ENCODE data around the gene MYO9B.
"Not testable (repeated sequence)": the region's sequence is repeated elsewhere in the genome, so short reads cannot be mapped to it uniquely, and the experiment has no call there.

Gene MYO9B

DNA sequence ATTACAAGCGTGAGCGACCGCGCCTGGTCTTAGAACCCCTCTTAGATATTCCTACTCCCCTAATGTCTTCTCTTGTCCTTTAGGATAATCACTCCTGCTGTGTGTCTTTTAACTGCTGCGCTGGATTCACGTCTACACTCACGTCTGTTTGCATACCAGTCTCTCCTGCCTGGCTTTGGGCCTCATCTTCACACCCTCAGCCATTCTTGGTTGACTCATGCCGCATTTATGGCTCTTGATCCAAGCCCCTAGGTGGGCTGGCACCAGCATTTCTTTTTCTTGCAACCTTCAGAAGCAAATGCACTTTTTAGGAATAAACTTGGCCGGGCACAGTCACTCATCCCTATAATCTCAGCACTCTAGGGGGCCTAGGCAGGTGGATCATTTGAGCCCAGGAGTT is 22.7 kb downstream of the MYO9B start:
- CTCF ChIA-PET, result interaction anchor here (0.7 kb wide), 1 partner anchor 197 kb away, joined by 3 read pairs; no protein-coding TSS in a partner anchor

DNA sequence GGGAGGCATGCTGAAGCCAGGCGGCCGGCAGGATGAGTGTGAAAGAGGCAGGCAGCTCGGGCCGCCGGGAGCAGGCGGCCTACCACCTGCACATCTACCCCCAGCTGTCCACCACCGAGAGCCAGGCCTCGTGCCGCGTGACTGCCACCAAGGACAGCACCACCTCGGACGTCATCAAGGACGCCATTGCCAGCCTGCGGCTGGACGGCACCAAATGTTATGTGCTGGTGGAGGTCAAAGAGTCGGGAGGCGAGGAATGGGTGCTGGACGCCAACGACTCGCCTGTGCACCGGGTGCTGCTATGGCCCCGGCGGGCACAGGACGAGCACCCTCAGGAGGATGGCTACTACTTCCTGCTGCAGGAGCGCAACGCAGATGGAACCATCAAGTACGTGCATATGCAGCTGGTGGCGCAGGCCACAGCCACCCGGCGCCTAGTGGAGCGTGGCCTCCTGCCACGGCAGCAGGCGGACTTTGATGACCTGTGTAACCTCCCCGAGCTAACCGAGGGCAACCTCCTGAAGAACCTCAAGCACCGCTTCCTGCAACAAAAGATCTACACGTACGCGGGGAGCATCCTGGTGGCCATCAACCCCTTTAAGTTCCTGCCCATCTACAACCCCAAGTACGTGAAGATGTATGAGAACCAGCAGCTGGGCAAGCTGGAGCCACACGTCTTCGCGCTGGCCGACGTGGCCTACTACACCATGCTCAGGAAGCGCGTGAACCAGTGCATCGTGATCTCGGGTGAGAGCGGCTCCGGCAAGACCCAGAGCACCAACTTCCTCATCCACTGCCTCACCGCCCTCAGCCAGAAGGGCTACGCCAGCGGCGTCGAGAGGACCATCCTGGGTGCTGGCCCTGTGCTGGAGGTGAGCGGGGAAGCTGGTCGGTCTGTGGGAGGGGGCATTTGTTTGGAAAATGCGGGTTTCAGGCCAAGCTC is 26.4 kb downstream of the MYO9B start:
- Histone ChIP-seq H3K9me3 (ENCODE audit: control extremely low read depth in 1 of 5, control insufficient read depth in 4 of 5, insufficient read depth in 2 of 5, low read depth in 1 of 5, low read length in 4 of 5) (peaks cover 0 to 3% (median 0%) of the 10 kb centered on the region in 5 experiments), H3K27ac (ENCODE audit: insufficient read depth in 1 of 2, low read depth in 1 of 2, low read length in 2 of 2, poor library complexity in 1 of 2, severe bottlenecking in 2 of 2) (no peak overlapping the region), H3K4me1 (ENCODE audit: control extremely low read depth in 1 of 4, control insufficient read depth in 4 of 4, insufficient read depth in 4 of 4, low read length in 3 of 4) (peaks cover 0 to 18% (median 11%) of the 10 kb centered on the region in 4 experiments), H3K36me3 (ENCODE audit: control insufficient read depth in 4 of 4, insufficient read depth in 4 of 4, low read length in 3 of 4) (peaks cover 9 to 60% (median 42%) of the 10 kb centered on the region in 4 experiments), H3K4me3 (ENCODE audit: control insufficient read depth in 1 of 7, extremely low read depth in 1 of 7, insufficient read depth in 4 of 7, low read depth in 2 of 7, low read length in 6 of 7) (no peak overlapping the region), H3K27me3 (replicated peaks in 2 of 5; ENCODE audit: control insufficient read depth in 4 of 5, insufficient read depth in 5 of 5, low read length in 4 of 5) (no peaks in the 10 kb centered on the region)
- CTCF ChIA-PET, result interaction anchor here (1.2 to 2.2 kb wide), 4 partner anchors 16 to 50 kb away, joined by 3 to 7 read pairs (median 4); no protein-coding TSS in a partner anchor
- DNase-seq, result no peak
- 98% methylated on average over 40 of the region's 59 CpGs for WGBS (ENCODE audit: insufficient coverage)
- POLR2A ChIA-PET, result no interaction called here

More for the DNA sequence above, 22.7 kb downstream of the MYO9B start:
- H3K9me3 ChIP-seq (ENCODE audit: control extremely low read depth in 1 of 5, control insufficient read depth in 4 of 5, insufficient read depth in 2 of 5, low read depth in 1 of 5, low read length in 4 of 5), result peaks cover 0 to 3% (median 0%) of the 10 kb centered on the region in 5 experiments
- H3K4me3 ChIP-seq (ENCODE audit: control insufficient read depth in 1 of 7, extremely low read depth in 1 of 7, insufficient read depth in 4 of 7, low read depth in 2 of 7, low read length in 6 of 7), result no peak overlapping the region
- peaks cover 0 to 15% (median 11%) of the 10 kb centered on the region in 4 experiments for H3K4me1 ChIP-seq (ENCODE audit: control extremely low read depth in 1 of 4, control insufficient read depth in 4 of 4, insufficient read depth in 4 of 4, low read length in 3 of 4)
- H3K36me3 ChIP-seq (ENCODE audit: control insufficient read depth in 4 of 4, insufficient read depth in 4 of 4, low read length in 3 of 4), result peaks cover 4 to 44% (median 27%) of the 10 kb centered on the region in 4 experiments
- peak overlapping the region in 1 of 2 experiments; percentile 43 for H3K27ac ChIP-seq (ENCODE audit: insufficient read depth in 1 of 2, low read depth in 1 of 2, low read length in 2 of 2, poor library complexity in 1 of 2, severe bottlenecking in 2 of 2)
- over 99% methylated on average over 9 of the region's 9 CpGs for WGBS (ENCODE audit: insufficient coverage)
- POLR2A ChIA-PET, result no interaction called here
- no peaks in the 10 kb centered on the region for H3K27me3 ChIP-seq (replicated peaks in 2 of 5; ENCODE audit: control insufficient read depth in 4 of 5, insufficient read depth in 5 of 5, low read length in 4 of 5)
- DNase-seq, result no peak

DNA sequence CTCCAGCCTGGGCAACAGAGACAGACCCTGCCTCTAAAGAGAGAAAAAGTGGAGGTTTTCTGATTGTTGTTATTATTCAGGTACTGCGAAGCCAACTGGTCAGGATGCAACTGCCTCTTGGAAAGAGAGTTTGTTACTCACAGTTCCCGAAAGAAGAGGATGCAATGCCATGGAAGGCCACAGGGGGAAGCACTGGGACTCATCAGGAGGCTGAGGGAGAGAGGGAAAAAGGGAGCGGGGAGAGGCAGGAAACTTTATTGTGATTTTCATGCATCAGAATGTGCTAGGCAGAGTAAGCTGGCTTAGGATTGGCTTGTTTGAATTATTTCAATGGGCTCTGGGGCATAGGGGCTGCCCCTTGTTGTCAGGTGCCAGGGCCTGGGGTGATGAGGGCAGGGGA is 27.6 kb downstream of the MYO9B start:
- ChIA-PET POLR2A (interaction anchor here (0.6 to 0.7 kb wide), 2 partner anchors 18 to 34 kb away, joined by 3 to 6 read pairs; no protein-coding TSS in a partner anchor), CTCF (interaction anchor here (1.5 to 1.6 kb wide), 2 partner anchors 23 to 51 kb away, joined by 4 to 5 read pairs; no protein-coding TSS in a partner anchor)
- no peak overlapping the region for H3K27ac ChIP-seq (ENCODE audit: insufficient read depth in 1 of 2, low read depth in 1 of 2, low read length in 2 of 2, poor library complexity in 1 of 2, severe bottlenecking in 2 of 2)
- WGBS (ENCODE audit: insufficient coverage), result 100% methylated on average over 3 of the region's 3 CpGs
- peaks cover 0 to 3% (median 0%) of the 10 kb centered on the region in 5 experiments for H3K9me3 ChIP-seq (ENCODE audit: control extremely low read depth in 1 of 5, control insufficient read depth in 4 of 5, insufficient read depth in 2 of 5, low read depth in 1 of 5, low read length in 4 of 5)
- no peak overlapping the region for H3K4me3 ChIP-seq (ENCODE audit: control insufficient read depth in 1 of 7, extremely low read depth in 1 of 7, insufficient read depth in 4 of 7, low read depth in 2 of 7, low read length in 6 of 7)
- peak in 2 of 3 donors; percentile 31 to 38 for DNase-seq
- peaks cover 9 to 72% (median 43%) of the 10 kb centered on the region in 4 experiments for H3K36me3 ChIP-seq (ENCODE audit: control insufficient read depth in 4 of 4, insufficient read depth in 4 of 4, low read length in 3 of 4)
- peaks cover 0 to 18% (median 11%) of the 10 kb centered on the region in 4 experiments for H3K4me1 ChIP-seq (ENCODE audit: control extremely low read depth in 1 of 4, control insufficient read depth in 4 of 4, insufficient read depth in 4 of 4, low read length in 3 of 4)
- no peaks in the 10 kb centered on the region for H3K27me3 ChIP-seq (replicated peaks in 2 of 5; ENCODE audit: control insufficient read depth in 4 of 5, insufficient read depth in 5 of 5, low read length in 4 of 5)

DNA sequence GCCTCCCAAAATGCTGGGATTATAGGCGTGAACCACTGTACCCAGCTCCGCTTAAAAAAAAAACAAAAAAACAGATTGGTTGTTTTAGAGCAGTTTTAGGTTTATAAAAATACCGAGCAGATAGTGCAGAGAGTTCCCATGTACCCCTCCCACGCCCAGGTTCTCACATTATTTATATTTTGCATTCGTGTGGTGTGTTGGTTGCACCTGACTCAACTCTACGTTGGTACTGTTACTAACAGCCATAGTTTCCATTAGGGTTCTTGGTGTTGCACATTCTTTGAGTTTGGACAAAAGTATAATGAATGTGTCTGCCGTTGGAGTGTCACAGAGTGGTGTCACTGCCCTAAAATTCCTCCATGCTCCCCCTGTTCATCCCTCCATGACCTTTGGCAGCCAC is 29.1 kb downstream of the MYO9B start:
- ChIA-PET POLR2A (no interaction called here), CTCF (interaction anchor here (1.2 kb wide), 1 partner anchor 14 kb away, joined by 6 read pairs; no protein-coding TSS in a partner anchor)
- Histone ChIP-seq H3K4me1 (ENCODE audit: control extremely low read depth in 1 of 4, control insufficient read depth in 4 of 4, insufficient read depth in 4 of 4, low read length in 3 of 4) (peaks cover 0 to 29% (median 18%) of the 10 kb centered on the region in 4 experiments), H3K4me3 (ENCODE audit: control insufficient read depth in 1 of 7, extremely low read depth in 1 of 7, insufficient read depth in 4 of 7, low read depth in 2 of 7, low read length in 6 of 7) (no peak overlapping the region), H3K9me3 (ENCODE audit: control extremely low read depth in 1 of 5, control insufficient read depth in 4 of 5, insufficient read depth in 2 of 5, low read depth in 1 of 5, low read length in 4 of 5) (peaks cover 0 to 3% (median 0%) of the 10 kb centered on the region in 5 experiments), H3K27me3 (replicated peaks in 2 of 5; ENCODE audit: control insufficient read depth in 4 of 5, insufficient read depth in 5 of 5, low read length in 4 of 5) (no peaks in the 10 kb centered on the region), H3K27ac (ENCODE audit: insufficient read depth in 1 of 2, low read depth in 1 of 2, low read length in 2 of 2, poor library complexity in 1 of 2, severe bottlenecking in 2 of 2) (peak overlapping the region in 1 of 2 experiments; percentile 26), H3K36me3 (ENCODE audit: control insufficient read depth in 4 of 4, insufficient read depth in 4 of 4, low read length in 3 of 4) (peaks cover 9 to 68% (median 41%) of the 10 kb centered on the region in 4 experiments)
- no peak for DNase-seq
- WGBS (ENCODE audit: insufficient coverage), result 80% methylated on average over 1 of the region's 7 CpGs

DNA sequence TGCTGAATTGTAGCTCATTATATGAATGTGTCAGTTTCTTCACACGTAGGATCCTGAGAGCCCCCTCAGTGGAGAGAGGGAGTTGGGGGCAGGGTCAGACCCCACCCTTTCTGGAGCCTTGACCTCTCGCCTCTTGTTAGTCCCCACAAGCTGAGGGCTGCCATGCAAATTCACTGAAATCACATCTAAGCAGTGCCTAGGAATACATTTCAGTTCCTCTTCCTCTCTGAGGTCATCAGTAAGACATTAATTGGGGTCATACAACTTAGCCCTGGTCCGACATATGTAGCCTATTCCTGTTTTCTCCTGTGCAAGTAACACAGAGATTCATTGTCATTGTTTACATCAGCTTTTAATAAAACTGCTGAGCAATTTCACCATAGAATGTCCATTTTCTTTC is 30.0 kb downstream of the MYO9B start:
- H3K36me3 ChIP-seq (ENCODE audit: control insufficient read depth in 4 of 4, insufficient read depth in 4 of 4, low read length in 3 of 4), result peaks cover 9 to 66% (median 41%) of the 10 kb centered on the region in 4 experiments
- no peaks in the 10 kb centered on the region for H3K27me3 ChIP-seq (replicated peaks in 2 of 5; ENCODE audit: control insufficient read depth in 4 of 5, insufficient read depth in 5 of 5, low read length in 4 of 5)
- H3K4me1 ChIP-seq (ENCODE audit: control extremely low read depth in 1 of 4, control insufficient read depth in 4 of 4, insufficient read depth in 4 of 4, low read length in 3 of 4), result peaks cover 0 to 35% (median 25%) of the 10 kb centered on the region in 4 experiments
- no peak overlapping the region for H3K27ac ChIP-seq (ENCODE audit: insufficient read depth in 1 of 2, low read depth in 1 of 2, low read length in 2 of 2, poor library complexity in 1 of 2, severe bottlenecking in 2 of 2)
- WGBS (ENCODE audit: insufficient coverage), result 88% methylated on average over 2 of the region's 3 CpGs
- no peak for DNase-seq
- H3K4me3 ChIP-seq (ENCODE audit: control insufficient read depth in 1 of 7, extremely low read depth in 1 of 7, insufficient read depth in 4 of 7, low read depth in 2 of 7, low read length in 6 of 7), result no peak overlapping the region
- ChIA-PET POLR2A (no interaction called here), CTCF (interaction anchor here (1.2 to 1.4 kb wide), 2 partner anchors 14 to 27 kb away, joined by 3 to 6 read pairs; no protein-coding TSS in a partner anchor)
- peaks cover 0 to 3% (median 0%) of the 10 kb centered on the region in 5 experiments for H3K9me3 ChIP-seq (ENCODE audit: control extremely low read depth in 1 of 5, control insufficient read depth in 4 of 5, insufficient read depth in 2 of 5, low read depth in 1 of 5, low read length in 4 of 5)

DNA sequence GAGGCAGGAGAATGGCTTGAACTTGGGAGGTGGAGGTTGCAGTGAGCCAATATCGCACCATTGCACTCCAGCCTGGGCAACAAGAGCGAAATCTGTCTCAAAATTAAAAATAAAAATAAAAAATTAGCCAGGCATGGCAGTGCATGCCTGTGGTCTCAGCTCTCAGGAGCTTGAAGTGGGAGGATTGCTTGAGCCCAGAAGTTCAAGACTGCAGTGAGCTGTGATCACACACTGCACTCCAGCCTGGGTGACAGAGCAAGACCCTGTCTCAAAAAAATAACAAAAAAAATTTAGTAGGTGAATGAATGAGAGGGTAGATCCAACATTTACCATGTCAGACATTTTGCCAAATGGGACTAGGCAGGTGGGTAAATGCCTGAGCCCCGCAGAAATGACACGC is 31.4 kb downstream of the MYO9B start:
- POLR2A ChIA-PET; H3K27me3 ChIP-seq (replicated peaks in 2 of 5; ENCODE audit: control insufficient read depth in 4 of 5, insufficient read depth in 5 of 5, low read length in 4 of 5); H3K4me3 ChIP-seq (ENCODE audit: control insufficient read depth in 1 of 7, extremely low read depth in 1 of 7, insufficient read depth in 4 of 7, low read depth in 2 of 7, low read length in 6 of 7); H3K9me3 ChIP-seq (ENCODE audit: control extremely low read depth in 1 of 5, control insufficient read depth in 4 of 5, insufficient read depth in 2 of 5, low read depth in 1 of 5, low read length in 4 of 5); DNase-seq; H3K27ac ChIP-seq (ENCODE audit: insufficient read depth in 1 of 2, low read depth in 1 of 2, low read length in 2 of 2, poor library complexity in 1 of 2, severe bottlenecking in 2 of 2): not testable (repeated sequence)
- Histone ChIP-seq H3K36me3 (ENCODE audit: control insufficient read depth in 4 of 4, insufficient read depth in 4 of 4, low read length in 3 of 4) (peaks cover 11 to 62% (median 36%) of the 10 kb centered on the region in 4 experiments), H3K4me1 (ENCODE audit: control extremely low read depth in 1 of 4, control insufficient read depth in 4 of 4, insufficient read depth in 4 of 4, low read length in 3 of 4) (peaks cover 2 to 43% (median 32%) of the 10 kb centered on the region in 4 experiments)
- CTCF ChIA-PET, result interaction anchor here (1.0 to 1.6 kb wide), 3 partner anchors 9 to 177 kb away, joined by 3 read pairs; no protein-coding TSS in a partner anchor
- 100% methylated on average over 4 of the region's 4 CpGs for WGBS (ENCODE audit: insufficient coverage)
